ELR (cell line): ENCODE results near the gene ATCAY.
"Not testable (repeated sequence)": the region's sequence is repeated elsewhere in the genome, so short reads cannot be mapped to it uniquely, and the experiment has no call there.

Source experiments
- DNase-seq: peaks from one replicate; pipeline ENCODE4 v3.0.0-alpha.2; 2015; ENCODE audit warnings: low read depth

The ATCAY gene

GRCh38 chr19:3857449-3858003 is 23.0 kb upstream of the ATCAY start:
- no peak for DNase-seq

- no peak for DNase-seq
These were observed 20.0 kb upstream of the ATCAY start for GRCh38 chr19:3860499-3860898.

- DNase-seq, result no peak
These were observed 17.5 kb upstream of the ATCAY start for GRCh38 chr19:3862826-3863500.

GRCh38 chr19:3863648-3864047 is 16.8 kb upstream of the ATCAY start:
- no peak for DNase-seq

GRCh38 chr19:3866910-3867638 is 13.4 kb upstream of the ATCAY start:
- no peak for DNase-seq

GRCh38 chr19:3867971-3868769 is 12.3 kb upstream of the ATCAY start:
- DNase-seq, result no peak

GRCh38 chr19:3868770-3869456 is 11.6 kb upstream of the ATCAY start, which contains the start of gene ZFR2:
ZFR2 (minus strand) TSS chr19:3869038; CDS start chr19:3869017, 21 bp downstream.
- peak; percentile 15 for DNase-seq

- no peak for DNase-seq
These were observed 7.3 kb upstream of the ATCAY start for GRCh38 chr19:3873151-3873550.

- not testable (repeated sequence) for DNase-seq
These were observed 5.8 kb upstream of the ATCAY start for GRCh38 chr19:3874695-3875094.

GRCh38 chr19:3879656-3880055 is 829 bp upstream of the ATCAY start:
- no peak for DNase-seq

GRCh38 chr19:3881272-3882040 is 971 bp downstream of the ATCAY start:
- peak; percentile 10 for DNase-seq

- DNase-seq, result no peak
These were observed 1.5 kb downstream of the ATCAY start for GRCh38 chr19:3882041-3882384.

GRCh38 chr19:3890591-3890990 is 10.1 kb downstream of the ATCAY start:
- DNase-seq, result no peak

- DNase-seq, result no peak
These were observed 13.2 kb downstream of the ATCAY start for GRCh38 chr19:3893509-3894179.

GRCh38 chr19:3894959-3895358 is 14.5 kb downstream of the ATCAY start:
- DNase-seq, result not testable (repeated sequence)

- DNase-seq, result no peak
These were observed 15.3 kb downstream of the ATCAY start for GRCh38 chr19:3895788-3896187.

GRCh38 chr19:3897936-3898335 is 17.5 kb downstream of the ATCAY start:
- no peak for DNase-seq

GRCh38 chr19:3898426-3898825 is 17.9 kb downstream of the ATCAY start:
- no peak for DNase-seq

- no peak for DNase-seq
These were observed 19.2 kb downstream of the ATCAY start for GRCh38 chr19:3899531-3900294.
